DND-41 (cell line): ENCODE data around the gene FBLN7.

Experiments
- ATAC-seq: fragments of 200-7000 bp; cut with Tn5 transposase; 3 replicates; pipeline ENCODE4 v1.9.1; 2021; ENCODE audit warnings: low read depth; ENCODE audit not compliant: insufficient read depth
- DNase-seq: peaks from one replicate; pipeline ENCODE4 v3.0.0-alpha.2; 2020
- H2AFZ ChIP-seq: 2 replicates; pipeline ENCODE4 v1.6.0; 2012; ENCODE audit warnings: low read depth, low read length
- H3K27ac ChIP-seq: 2 replicates; pipeline ENCODE4 v1.5.1; 2012; ENCODE audit warnings: low read length, inconsistent platforms
- H3K27me3 ChIP-seq: fragments of 200-600 bp; sonication (generic); 2 replicates; pipeline ENCODE4 v1.6.0; 2012; ENCODE audit warnings: low read length, mild to moderate bottlenecking, inconsistent platforms; ENCODE audit not compliant: insufficient read depth, poor library complexity
- H3K36me3 ChIP-seq: 2 replicates; pipeline ENCODE4 v1.5.1; 2012; ENCODE audit warnings: low read length, inconsistent platforms; ENCODE audit not compliant: insufficient read depth
- H3K4me1 ChIP-seq: 2 replicates; pipeline ENCODE4 v1.5.1; 2012; ENCODE audit warnings: mild to moderate bottlenecking, low read length; ENCODE audit not compliant: insufficient read depth
- H3K4me2 ChIP-seq: 2 replicates; pipeline ENCODE4 v1.6.0; 2012; ENCODE audit warnings: mild to moderate bottlenecking, moderate library complexity, low read length, inconsistent platforms; ENCODE audit not compliant: insufficient read depth
- H3K4me3 ChIP-seq, 2 experiments: fragments of 200-600 bp in 1 of 2; shearing (Covaris generic) in 1 of 2; 2 replicates each; pipeline ENCODE4 v1.5.1; 2012 to 2016; ENCODE audit warnings: inconsistent platforms in 2 of 2, low read length in 2 of 2, mild to moderate bottlenecking in 2 of 2, low read depth in 1 of 2, moderate library complexity in 1 of 2
- H3K79me2 ChIP-seq: 2 replicates; pipeline ENCODE4 v1.6.0; 2012; ENCODE audit warnings: low read length, inconsistent platforms; ENCODE audit not compliant: insufficient read depth
- H3K9ac ChIP-seq: 2 replicates; pipeline ENCODE4 v1.6.0; 2012; ENCODE audit warnings: low read depth, mild to moderate bottlenecking, inconsistent platforms, low read length, moderate library complexity
- H3K9me3 ChIP-seq: 2 replicates; pipeline ENCODE4 v1.5.1; 2012; ENCODE audit warnings: low read length, moderate library complexity, mild to moderate bottlenecking, inconsistent platforms; ENCODE audit not compliant: insufficient read depth, severe bottlenecking
- H4K20me1 ChIP-seq: 2 replicates; pipeline ENCODE4 v1.6.0; 2012; ENCODE audit warnings: low read length; ENCODE audit not compliant: insufficient read depth
- EZH2 ChIP-seq: IDR thresholded peaks from 3 replicates; pipeline ENCODE4 v1.6.1; 2012; ENCODE audit warnings: borderline replicate concordance, low read depth, mild to moderate bottlenecking, moderate library complexity, low read length, inconsistent platforms; ENCODE audit not compliant: severe bottlenecking
- TF ChIP-seq, protein P1 (sequence below): IDR thresholded peaks from 2 replicates; pipeline ENCODE4 v1.5.1; 2012; ENCODE audit warnings: borderline replicate concordance, low read length, moderate library complexity, mild to moderate bottlenecking; ENCODE audit not compliant: poor library complexity, severe bottlenecking; ENCODE audit errors: extremely low read depth

Gene FBLN7

DNA sequence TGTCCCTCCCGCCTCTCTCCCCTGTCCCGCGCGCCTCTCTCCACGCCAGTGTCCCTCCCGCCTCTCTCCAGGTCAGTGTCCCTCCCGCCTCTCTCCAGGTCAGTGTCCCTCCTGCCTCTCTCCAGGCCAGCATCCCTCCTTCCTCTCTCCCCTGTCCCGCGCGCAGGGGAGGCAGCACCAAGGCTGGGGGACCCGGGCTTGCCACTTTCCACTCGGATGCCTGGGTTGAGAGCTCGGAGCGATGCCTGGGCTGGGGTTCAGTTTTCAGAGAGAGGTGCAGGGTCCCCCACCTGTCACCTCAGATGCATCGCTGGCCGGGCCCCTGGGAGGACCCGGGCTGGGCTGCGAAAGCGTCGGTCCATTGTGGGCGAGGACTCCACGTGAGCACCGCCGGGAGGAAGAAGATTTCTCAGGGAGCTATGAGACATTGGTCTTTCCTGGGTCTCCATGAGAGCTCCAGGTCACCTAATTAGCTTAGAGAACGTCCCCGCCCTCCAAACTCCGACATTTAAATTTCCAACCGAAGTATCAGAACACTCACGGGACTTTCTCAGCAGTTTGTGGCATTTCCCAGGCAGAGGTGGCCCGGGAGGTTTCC lies 2.1 kb downstream of the FBLN7 start:
- no peak overlapping the region for H3K4me3 ChIP-seq
- H3K4me1 ChIP-seq = no peaks in the 10 kb centered on the region
- DNase-seq (no peak), ATAC-seq (no peak)
- no peak overlapping the region for H3K27ac ChIP-seq
- no peaks in the 10 kb centered on the region for H3K79me2 ChIP-seq
- no peak overlapping the region for H3K4me2 ChIP-seq
- no peak overlapping the region for H3K9ac ChIP-seq
- no peak overlapping the region for H2AFZ ChIP-seq
- H3K9me3 ChIP-seq = no peaks in the 10 kb centered on the region
- H3K36me3 ChIP-seq = no peaks in the 10 kb centered on the region
- no peaks in the 10 kb centered on the region for H4K20me1 ChIP-seq
- TF ChIP-seq EZH2 = no peak
- TF ChIP-seq, protein P1, sequence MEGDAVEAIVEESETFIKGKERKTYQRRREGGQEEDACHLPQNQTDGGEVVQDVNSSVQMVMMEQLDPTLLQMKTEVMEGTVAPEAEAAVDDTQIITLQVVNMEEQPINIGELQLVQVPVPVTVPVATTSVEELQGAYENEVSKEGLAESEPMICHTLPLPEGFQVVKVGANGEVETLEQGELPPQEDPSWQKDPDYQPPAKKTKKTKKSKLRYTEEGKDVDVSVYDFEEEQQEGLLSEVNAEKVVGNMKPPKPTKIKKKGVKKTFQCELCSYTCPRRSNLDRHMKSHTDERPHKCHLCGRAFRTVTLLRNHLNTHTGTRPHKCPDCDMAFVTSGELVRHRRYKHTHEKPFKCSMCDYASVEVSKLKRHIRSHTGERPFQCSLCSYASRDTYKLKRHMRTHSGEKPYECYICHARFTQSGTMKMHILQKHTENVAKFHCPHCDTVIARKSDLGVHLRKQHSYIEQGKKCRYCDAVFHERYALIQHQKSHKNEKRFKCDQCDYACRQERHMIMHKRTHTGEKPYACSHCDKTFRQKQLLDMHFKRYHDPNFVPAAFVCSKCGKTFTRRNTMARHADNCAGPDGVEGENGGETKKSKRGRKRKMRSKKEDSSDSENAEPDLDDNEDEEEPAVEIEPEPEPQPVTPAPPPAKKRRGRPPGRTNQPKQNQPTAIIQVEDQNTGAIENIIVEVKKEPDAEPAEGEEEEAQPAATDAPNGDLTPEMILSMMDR = no peak
- H3K27me3 ChIP-seq = no peaks in the 10 kb centered on the region

GRCh38 chr2:112140899-112141625 lies 2.9 kb downstream of the FBLN7 start:
- DNase-seq (no peak), ATAC-seq (no peak)
- no peak overlapping the region for H3K4me3 ChIP-seq
- no peak for TF ChIP-seq EZH2
- TF ChIP-seq, protein P1 = no peak
- no peak overlapping the region for H3K4me2 ChIP-seq
- H2AFZ ChIP-seq = no peak overlapping the region
- no peaks in the 10 kb centered on the region for H3K4me1 ChIP-seq
- H3K9ac ChIP-seq = no peak overlapping the region
- no peaks in the 10 kb centered on the region for H3K36me3 ChIP-seq
- H3K79me2 ChIP-seq = no peaks in the 10 kb centered on the region
- H3K27ac ChIP-seq = no peak overlapping the region
- no peaks in the 10 kb centered on the region for H4K20me1 ChIP-seq
- H3K27me3 ChIP-seq = no peaks in the 10 kb centered on the region
- H3K9me3 ChIP-seq = no peaks in the 10 kb centered on the region

- no peak overlapping the region for H3K4me2 ChIP-seq
- no peaks in the 10 kb centered on the region for H3K9me3 ChIP-seq
- H3K79me2 ChIP-seq = no peaks in the 10 kb centered on the region
- no peaks in the 10 kb centered on the region for H3K36me3 ChIP-seq
- no peak overlapping the region for H3K4me3 ChIP-seq
- H3K9ac ChIP-seq = no peak overlapping the region
- DNase-seq = no peak
- no peaks in the 10 kb centered on the region for H3K4me1 ChIP-seq
- no peaks in the 10 kb centered on the region for H3K27me3 ChIP-seq
- no peak overlapping the region for H3K27ac ChIP-seq
- no peak overlapping the region for H2AFZ ChIP-seq
- no peak for TF ChIP-seq EZH2
- TF ChIP-seq, protein P1 = no peak
- no peak for ATAC-seq
- H4K20me1 ChIP-seq = no peaks in the 10 kb centered on the region
These were observed 3.4 kb downstream of the FBLN7 start for GRCh38 chr2:112141626-112142007.
